ENCODE measurements around the gene KLHL26. TPM values are rescaled to one million over a fixed set of nuclear protein-coding genes. Genes with fewer than 3 reads are reported as not detected.
"Not testable (repeated sequence)": the region's sequence is repeated elsewhere in the genome, so short reads cannot be mapped to it uniquely, and the experiment has no call there.

KLHL26 gene
- total RNA-seq, 1 donor from 2014 or later = 8.3 TPM

GRCh38 chr19:18596752-18597157 is 40.1 kb upstream of the KLHL26 start:
- intact Hi-C loops (cut with DNase I) = loop anchor here (10.0 kb wide), 1 partner anchor 78 kb away; no protein-coding TSS in a partner anchor
- Histone ChIP-seq H3K4me1 (peaks cover 24% of the 10 kb centered on the region), H3K4me3 (no peak overlapping the region), H3K9me3 (no peaks in the 10 kb centered on the region), H3K27me3 (no peaks in the 10 kb centered on the region), H3K27ac (no peak overlapping the region), H3K36me3 (no peaks in the 10 kb centered on the region)
- no peak for DNase-seq (ENCODE audit: extremely low spot score in 2 of 2)
- TF ChIP-seq POLR2A (IDR thresholded peaks at IDR 0.05) (no peak), POLR2AphosphoS5 (IDR thresholded peaks at IDR 0.05; ENCODE audit: insufficient read depth in 1 of 2, low read depth in 1 of 2) (no peak), CTCF (IDR thresholded peaks at IDR 0.05) (no peak)

GRCh38 chr19:18597809-18598660 is 38.8 kb upstream of the KLHL26 start:
- no peaks in the 10 kb centered on the region for H3K9me3 ChIP-seq
- intact Hi-C loops (cut with DNase I) = loop anchor here (10.0 kb wide), 1 partner anchor 77 kb away; no protein-coding TSS in a partner anchor
- H3K27me3 ChIP-seq = no peaks in the 10 kb centered on the region
- DNase-seq (ENCODE audit: extremely low spot score in 2 of 2) = no peak
- TF ChIP-seq POLR2AphosphoS5 (IDR thresholded peaks at IDR 0.05; ENCODE audit: insufficient read depth in 1 of 2, low read depth in 1 of 2) (no peak), POLR2A (IDR thresholded peaks at IDR 0.05) (no peak), CTCF (IDR thresholded peaks at IDR 0.05) (no peak)
- no peaks in the 10 kb centered on the region for H3K36me3 ChIP-seq
- H3K27ac ChIP-seq = no peak overlapping the region
- no peak overlapping the region for H3K4me3 ChIP-seq
- H3K4me1 ChIP-seq = peaks cover 19% of the 10 kb centered on the region

DNA sequence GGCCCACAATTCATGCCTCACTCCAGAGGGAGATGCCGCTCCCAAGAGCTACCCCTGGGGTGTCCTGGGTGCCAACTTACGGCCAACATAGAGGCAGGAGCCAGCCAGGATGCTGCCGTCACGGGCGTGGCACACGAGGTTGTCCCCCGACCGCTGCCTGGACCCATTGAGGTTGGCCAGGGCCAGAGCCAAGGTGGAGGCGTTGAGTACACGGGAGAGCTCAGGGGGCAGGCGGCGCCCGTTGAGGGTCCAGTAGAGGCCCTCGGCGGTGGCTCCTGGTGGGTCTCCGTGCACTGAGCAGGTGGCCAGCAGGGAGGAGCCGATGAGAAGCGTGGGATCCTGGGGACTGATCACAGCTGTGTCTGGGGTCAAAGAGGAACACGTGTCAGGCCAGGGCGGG is 37.3 kb upstream of the KLHL26 start:
- Histone ChIP-seq H3K27me3 (no peaks in the 10 kb centered on the region), H3K36me3 (no peaks in the 10 kb centered on the region), H3K4me3 (no peak overlapping the region), H3K27ac (no peak overlapping the region), H3K9me3 (no peaks in the 10 kb centered on the region), H3K4me1 (peaks cover 9% of the 10 kb centered on the region)
- no peak for DNase-seq (ENCODE audit: extremely low spot score in 2 of 2)
- intact Hi-C loops (cut with DNase I) = loop anchor here (10.0 kb wide), 1 partner anchor 75 kb away; no protein-coding TSS in a partner anchor
- TF ChIP-seq POLR2A (IDR thresholded peaks at IDR 0.05) = no peak
- TF ChIP-seq CTCF (IDR thresholded peaks at IDR 0.05) = no peak
- TF ChIP-seq POLR2AphosphoS5 (IDR thresholded peaks at IDR 0.05; ENCODE audit: insufficient read depth in 1 of 2, low read depth in 1 of 2) = no peak

GRCh38 chr19:18600692-18601397 is 36.0 kb upstream of the KLHL26 start:
- not testable (repeated sequence) for H3K4me3 ChIP-seq, H3K9me3 ChIP-seq

DNA sequence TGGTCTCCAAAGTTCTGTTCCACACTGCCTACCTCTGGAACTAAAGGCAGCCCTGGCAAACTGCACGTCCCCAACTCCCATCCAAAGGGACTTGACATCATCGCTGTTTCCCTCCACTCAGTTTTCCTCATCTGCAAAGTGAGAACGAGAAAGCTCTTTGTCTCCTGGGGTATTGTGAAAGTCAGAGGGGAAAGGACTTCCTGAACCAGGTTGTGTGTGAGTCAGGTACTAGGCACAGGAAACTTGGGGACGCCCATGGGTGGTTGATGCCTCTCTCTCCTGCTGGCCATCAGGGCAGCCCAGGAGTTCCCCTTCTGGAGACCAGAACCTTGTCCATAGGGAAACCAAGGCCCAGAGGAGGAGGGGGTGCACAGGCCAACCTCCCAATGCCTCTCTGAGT is 35.0 kb upstream of the KLHL26 start:
- no peak for DNase-seq (ENCODE audit: extremely low spot score in 2 of 2)
- Histone ChIP-seq H3K27me3 (no peaks in the 10 kb centered on the region), H3K27ac (no peak overlapping the region), H3K9me3 (no peaks in the 10 kb centered on the region), H3K4me3 (no peak overlapping the region), H3K4me1 (peaks cover under 1% of the 10 kb centered on the region), H3K36me3 (no peaks in the 10 kb centered on the region)
- TF ChIP-seq POLR2A (IDR thresholded peaks at IDR 0.05) (no peak), CTCF (IDR thresholded peaks at IDR 0.05) (no peak), POLR2AphosphoS5 (IDR thresholded peaks at IDR 0.05; ENCODE audit: insufficient read depth in 1 of 2, low read depth in 1 of 2) (no peak)
- intact Hi-C loops (cut with DNase I) = no loop called here

More at GRCh38 chr19:18600692-18601397, 36.0 kb upstream of the KLHL26 start:
- H3K27me3 ChIP-seq; H3K36me3 ChIP-seq; H3K4me1 ChIP-seq; DNase-seq (ENCODE audit: extremely low spot score in 2 of 2); intact Hi-C loops (cut with DNase I); H3K27ac ChIP-seq: not testable (repeated sequence)

All from vagina (tissue), 2 donors.